HCT116 (cell line): ENCODE data around the gene PRKG1. TPM values are rescaled to one million over a fixed set of nuclear protein-coding genes. Genes with fewer than 3 reads are reported as not detected.

Experiments used
- ATAC-seq: fragments of 200-7000 bp; cut with Tn5 transposase; 2 replicates; pipeline ENCODE4 v1.9.1; 2020; ENCODE audit warnings: mild to moderate bottlenecking, moderate library complexity
- BruUV-seq: library from RNA; stranded (reverse); fragments of 400-500 nt; replicated peaks from 2 replicates; lab custom pipeline; 2021; lab: Mats Ljungman, UMichigan
- CTCF ChIA-PET: fragments of 300-600 bp; sonication (Branson Sonifier 250); formaldehyde crosslinking; loops from one replicate; lab custom pipeline; 2021; ENCODE audit warnings: antibody characterized with exemption; lab: Charles Lee
- POLR2A ChIA-PET: fragments of 300-600, 350-600 bp; sonication (Branson Sonifier 250); formaldehyde crosslinking; loops from one replicate; lab custom pipeline; 2021; ENCODE audit warnings: antibody characterized with exemption; lab: Charles Lee
- RAD21 ChIA-PET, 2 experiments: fragments of 300-600 bp; sonication (Branson Sonifier 250); formaldehyde crosslinking; loops; one replicate each; lab custom pipeline; 2023; ENCODE audit warnings: low total read pairs in 2 of 2; ENCODE audit not compliant: uncharacterized antibody in 2 of 2, unreplicated experiment in 2 of 2, low non-redundant PET in 1 of 2; lab: Charles Lee
- DNase-seq: peaks from one replicate; pipeline ENCODE4 v3.0.0-alpha.2; 2010; ENCODE audit warnings: low read depth, low spot score
- H2AFZ ChIP-seq: fragments of 200-600 bp; shearing (Covaris generic), sonication (generic); 2 replicates; pipeline ENCODE4 v1.6.1; 2017; ENCODE audit warnings: low read depth, mixed run types, mixed read lengths, antibody characterized with exemption, low read length; ENCODE audit not compliant: poor library complexity, severe bottlenecking
- H3K27ac ChIP-seq: 2 replicates; pipeline ENCODE4 v1.5.1; 2012; ENCODE audit warnings: low read depth, low read length
- H3K27me3 ChIP-seq: fragments of 200-600 bp; sonication (generic); 2 replicates; pipeline ENCODE4 v1.6.1; 2016; ENCODE audit warnings: mixed run types, low read length, mixed read lengths; ENCODE audit not compliant: insufficient read depth
- H3K36me3 ChIP-seq, 2 experiments: fragments of 200-500 bp in 1 of 2; fragments of 200-600 bp in 1 of 2; sonication (Bioruptor generic) in 1 of 2; sonication (generic) in 1 of 2; 2 replicates each; pipeline versions ENCODE4 v1.5.1 to v1.6.1; 2014 to 2016; ENCODE audit warnings: low read length in 2 of 2, inconsistent platforms in 1 of 2, mixed read lengths in 1 of 2, mixed run types in 1 of 2; ENCODE audit not compliant: insufficient read depth in 2 of 2, control insufficient read depth in 1 of 2
- H3K4me1 ChIP-seq, 2 experiments: fragments of 200-600 bp in 1 of 2; sonication (generic) in 1 of 2; 2 replicates each; pipeline versions ENCODE4 v1.5.1 to v1.6.1; 2012 to 2017; ENCODE audit warnings: low read length in 2 of 2, inconsistent platforms in 1 of 2, mild to moderate bottlenecking in 1 of 2, mixed read lengths in 1 of 2, mixed run types in 1 of 2, moderate library complexity in 1 of 2; ENCODE audit not compliant: insufficient read depth in 2 of 2, control insufficient read depth in 1 of 2
- H3K4me2 ChIP-seq: fragments of 200-600 bp; sonication (generic); 2 replicates; pipeline ENCODE4 v1.6.1; 2017; ENCODE audit warnings: mixed run types, low read length, mixed read lengths
- H3K4me3 ChIP-seq, 2 experiments: fragments of 200-600 bp in 1 of 2; sonication (generic) in 1 of 2; replicated peaks in 1 of 2; 2 replicates each; pipeline ENCODE4 v1.5.1; 2011 to 2016; ENCODE audit warnings: low read length in 2 of 2, control low read depth in 1 of 2, low read depth in 1 of 2, mild to moderate bottlenecking in 1 of 2, mixed read lengths in 1 of 2, mixed run types in 1 of 2
- H3K79me2 ChIP-seq: fragments of 200-600 bp; sonication (generic); 2 replicates; pipeline ENCODE4 v1.6.1; 2017; ENCODE audit warnings: mild to moderate bottlenecking, mixed run types, low read length, moderate library complexity, mixed read lengths; ENCODE audit not compliant: insufficient read depth
- H3K9ac ChIP-seq: fragments of 200-600 bp; sonication (generic); 2 replicates; pipeline ENCODE4 v1.6.1; 2016; ENCODE audit warnings: low read length, mixed read lengths
- H3K9me2 ChIP-seq: fragments of 200-600 bp; sonication (generic), shearing (Covaris generic); 2 replicates; pipeline ENCODE4 v1.6.1; 2017; ENCODE audit warnings: mixed run types, mild to moderate bottlenecking, moderate library complexity; ENCODE audit not compliant: insufficient read depth
- H3K9me3 ChIP-seq, 2 experiments: fragments of 200-500 bp in 1 of 2; fragments of 200-600 bp in 1 of 2; sonication (Bioruptor generic) in 1 of 2; sonication (generic) in 1 of 2; 2 replicates each; pipeline ENCODE4 v1.6.1; 2014 to 2017; ENCODE audit warnings: low read length in 2 of 2, mixed read lengths in 2 of 2, inconsistent platforms in 1 of 2, low read depth in 1 of 2, mild to moderate bottlenecking in 1 of 2, mixed run types in 1 of 2, moderate library complexity in 1 of 2; ENCODE audit not compliant: control insufficient read depth in 1 of 2, insufficient read depth in 1 of 2
- H4K20me1 ChIP-seq: fragments of 200-600 bp; sonication (generic), shearing (Covaris generic); 2 replicates; pipeline ENCODE4 v1.6.1; 2017; ENCODE audit warnings: mixed run types, mild to moderate bottlenecking, moderate library complexity; ENCODE audit not compliant: insufficient read depth
- CBX3 ChIP-seq: IDR thresholded peaks from 2 replicates; pipeline ENCODE4 v1.6.1; 2012; ENCODE audit warnings: low read depth
- JUND ChIP-seq: IDR thresholded peaks from 2 replicates; pipeline ENCODE4 v1.6.1; 2012
- POLR2AphosphoS5 ChIP-seq: IDR thresholded peaks from 2 replicates; pipeline ENCODE4 v1.6.1; 2011; ENCODE audit warnings: mild to moderate bottlenecking, low read depth, low read length, moderate library complexity
- SIN3A ChIP-seq: IDR thresholded peaks from 2 replicates; pipeline ENCODE4 v1.6.1; 2012; ENCODE audit warnings: low read depth
- SRF ChIP-seq: IDR thresholded peaks from 2 replicates; pipeline ENCODE4 v1.6.1; 2012; ENCODE audit warnings: low read depth
- ZBTB33 ChIP-seq: IDR thresholded peaks from 2 replicates; pipeline ENCODE4 v1.6.1; 2011; ENCODE audit warnings: mild to moderate bottlenecking, low read length, moderate library complexity; ENCODE audit not compliant: insufficient replicate concordance; ENCODE audit errors: extremely low read depth
- ZFX ChIP-seq: fragments of 450-650 bp; IDR thresholded peaks from 2 replicates; pipeline ENCODE4 v1.6.1; 2017
- ZNF274 ChIP-seq: fragments of 200-500 bp; sonication (Bioruptor generic); IDR thresholded peaks from 2 replicates; pipeline ENCODE4 v1.6.1; 2014; ENCODE audit warnings: mild to moderate bottlenecking, low read depth, low read length, inconsistent platforms
- intact Hi-C: fragments of 100-400 bp; cut with micrococcal nuclease; formaldehyde crosslinking; loops from 2 replicates; pipeline ENCODE4 v1.10.0; 2022
- total RNA-seq: library from RNA; stranded (reverse); gene quantifications from one replicate; pipeline ENCODE4 v1.2.1, GENCODE V29; 2021; ENCODE audit not compliant: unreplicated experiment

The PRKG1 gene
- total RNA-seq, 1 experiment from 2014 or later: 1.4 TPM

- H3K36me3 ChIP-seq: no peaks in the 10 kb centered on the region
- no peaks in the 10 kb centered on the region for H3K9me2 ChIP-seq
- no peak overlapping the region for H3K27ac ChIP-seq
- intact Hi-C loops: no loop called here
- BruUV-seq: no TSS peak
- CTCF ChIA-PET: no interaction called here
- RAD21 ChIA-PET: no interaction called here
- no peaks in the 10 kb centered on the region for H4K20me1 ChIP-seq
- H3K9ac ChIP-seq: no peak overlapping the region
- no peaks in the 10 kb centered on the region for H3K9me3 ChIP-seq
- no peak overlapping the region for H2AFZ ChIP-seq
- POLR2A ChIA-PET: interaction anchor here (0.7 kb wide), 1 partner anchor 11 kb away, joined by 3 read pairs; no protein-coding TSS in a partner anchor
- ATAC-seq (no peak), DNase-seq (no peak)
- no peak overlapping the region for H3K4me3 ChIP-seq
- TF ChIP-seq CBX3: no peak
- no peak for TF ChIP-seq POLR2AphosphoS5
- TF ChIP-seq SRF: no peak
- TF ChIP-seq, all 23 proteins: peak for 0
- no peaks in the 10 kb centered on the region for H3K4me1 ChIP-seq
- H3K4me2 ChIP-seq: no peak overlapping the region
- no peaks in the 10 kb centered on the region for H3K27me3 ChIP-seq
- H3K79me2 ChIP-seq: no peaks in the 10 kb centered on the region
Observed at GRCh38 chr10:52108236-52108635, 1033.9 kb downstream of the PRKG1 start.

- Histone ChIP-seq H3K9me3 (no peaks in the 10 kb centered on the region), H4K20me1 (no peaks in the 10 kb centered on the region), H3K36me3 (no peaks in the 10 kb centered on the region), H3K79me2 (no peaks in the 10 kb centered on the region), H3K9ac (no peak overlapping the region), H3K4me2 (no peak overlapping the region), H2AFZ (no peak overlapping the region)
- intact Hi-C loops: no loop called here
- POLR2A ChIA-PET: no interaction called here
- RAD21 ChIA-PET: no interaction called here
- no TSS peak for BruUV-seq
- TF ChIP-seq ZBTB33: no peak
- no peak for TF ChIP-seq ZFX
- no peak for TF ChIP-seq SIN3A
- TF ChIP-seq ZNF274: no peak
- no peak for TF ChIP-seq JUND
- TF ChIP-seq, all 23 proteins: peak for 0
- ATAC-seq (no peak), DNase-seq (no peak)
- no peaks in the 10 kb centered on the region for H3K4me1 ChIP-seq
- H3K4me3 ChIP-seq: no peak overlapping the region
- H3K27me3 ChIP-seq: no peaks in the 10 kb centered on the region
- CTCF ChIA-PET: no interaction called here
- no peaks in the 10 kb centered on the region for H3K9me2 ChIP-seq
- H3K27ac ChIP-seq: no peak overlapping the region
Observed at GRCh38 chr10:52110576-52110975, 1036.3 kb downstream of the PRKG1 start.
